WTC11 (cell line): ENCODE data around the gene RASL12. TPM values are rescaled to one million over a fixed set of nuclear protein-coding genes. Genes with fewer than 3 reads are reported as not detected.

ENCODE experiments used
- ATAC-seq: fragments of 200-7000 bp; cut with Tn5 transposase; 2 replicates; pipeline ENCODE4 v1.10.0; 2021; ENCODE audit warnings: mild to moderate bottlenecking, moderate library complexity
- CTCF ChIA-PET: fragments of 300-600 bp; sonication (Branson Sonifier 250); formaldehyde crosslinking; loops from one replicate; lab custom pipeline; 2021; ENCODE audit warnings: antibody characterized with exemption; lab: Charles Lee
- POLR2A ChIA-PET: fragments of 350-600 bp; sonication (Branson Sonifier 250); formaldehyde crosslinking; loops from one replicate; lab custom pipeline; 2021; ENCODE audit warnings: antibody characterized with exemption; lab: Charles Lee
- DNase-seq: peaks from one replicate; pipeline ENCODE4 v3.0.0; 2021; ENCODE audit warnings: low spot score
- H3K27ac Mint-ChIP-seq: 2 replicates; pipeline ENCODE4 v1.8.0; 2021; ENCODE audit warnings: mixed read lengths
- H3K27me3 Mint-ChIP-seq: 2 replicates; pipeline ENCODE4 v1.8.0; 2021; ENCODE audit warnings: low read depth, mild to moderate bottlenecking, moderate library complexity, mixed read lengths
- H3K36me3 Mint-ChIP-seq: 2 replicates; pipeline ENCODE4 v1.8.0; 2021; ENCODE audit warnings: mixed read lengths
- H3K4me1 Mint-ChIP-seq: 2 replicates; pipeline ENCODE4 v1.8.0; 2022; ENCODE audit warnings: mixed read lengths
- H3K4me3 Mint-ChIP-seq: 2 replicates; pipeline ENCODE4 v1.8.0; 2021; ENCODE audit warnings: mild to moderate bottlenecking, moderate library complexity, mixed read lengths
- H3K9me3 Mint-ChIP-seq: 2 replicates; pipeline ENCODE4 v1.8.0; 2021; ENCODE audit warnings: mixed read lengths
- ATF3 ChIP-seq: sonication (generic); formaldehyde crosslinking; conservative IDR thresholded peaks from 2 replicates; pipeline ENCODE4 v1.8.1; 2022; ENCODE audit warnings: mild to moderate bottlenecking, missing genetic modification reagents
- ATF6 ChIP-seq: sonication (generic); formaldehyde crosslinking; IDR thresholded peaks from 2 replicates; pipeline ENCODE4 v1.8.1; 2023; ENCODE audit warnings: mild to moderate bottlenecking, missing genetic modification reagents
- CDX4 ChIP-seq: fragments of 250-450 bp; sonication (Bioruptor Pico); IDR thresholded peaks from 2 replicates; pipeline ENCODE4 v1.9.0; 2021; ENCODE audit warnings: moderate library complexity, mild to moderate bottlenecking, inconsistent platforms, borderline replicate concordance
- CREM ChIP-seq: sonication (generic); formaldehyde crosslinking; IDR thresholded peaks from 2 replicates; pipeline ENCODE4 v1.8.1; 2022; ENCODE audit warnings: mild to moderate bottlenecking, missing genetic modification reagents, moderate library complexity
- ERG ChIP-seq: fragments of 250-450 bp; sonication (Bioruptor Pico); IDR thresholded peaks from 2 replicates; pipeline ENCODE4 v1.8.0; 2021; ENCODE audit warnings: mild to moderate bottlenecking
- JUN ChIP-seq: sonication (generic); formaldehyde crosslinking; IDR thresholded peaks from 2 replicates; pipeline ENCODE4 v1.8.0; 2023; ENCODE audit warnings: mild to moderate bottlenecking, missing genetic modification reagents
- MYBL2 ChIP-seq: sonication (generic); formaldehyde crosslinking; IDR thresholded peaks from 2 replicates; pipeline ENCODE4 v1.8.1; 2023; ENCODE audit warnings: mild to moderate bottlenecking, moderate library complexity, missing genetic modification reagents
- NFE2L1 ChIP-seq: sonication (generic); formaldehyde crosslinking; IDR thresholded peaks from 2 replicates; pipeline ENCODE4 v1.8.1; 2023; ENCODE audit warnings: missing genetic modification reagents
- TCF7 ChIP-seq: sonication (generic); formaldehyde crosslinking; IDR thresholded peaks from 2 replicates; pipeline ENCODE4 v1.8.0; 2022; ENCODE audit warnings: mild to moderate bottlenecking, low read depth, missing genetic modification reagents, moderate library complexity
- TP53 ChIP-seq: sonication (generic); formaldehyde crosslinking; IDR thresholded peaks from 2 replicates; pipeline ENCODE4 v1.8.1; 2023; ENCODE audit warnings: mild to moderate bottlenecking, missing genetic modification reagents
- ZNF232 ChIP-seq: sonication (generic); formaldehyde crosslinking; IDR thresholded peaks from 2 replicates; pipeline ENCODE4 v1.8.0; 2022; ENCODE audit warnings: mild to moderate bottlenecking, missing genetic modification reagents
- ZSCAN18 ChIP-seq: fragments of 250-450 bp; sonication (Bioruptor Pico); IDR thresholded peaks from 2 replicates; pipeline ENCODE4 v2.1.2; 2022; ENCODE audit warnings: mild to moderate bottlenecking, moderate library complexity
- total RNA-seq: library from RNA; stranded (reverse); gene quantifications from 3 replicates; pipeline ENCODE4 v1.2.3, GENCODE V29; 2021

Gene RASL12
- total RNA-seq, 1 experiment from 2014 or later: 5.6 TPM

GRCh38 chr15:65067645-65068402, at the start of gene RASL12 (continued):
- TF ChIP-seq ERG (no peak), NFE2L1 (CRISPR knock-in tag) (no peak), ATF6 (CRISPR knock-in tag) (no peak)

GRCh38 chr15:65115542-65115941, 47.8 kb upstream of the RASL12 start:
- no peak overlapping the region for H3K27ac Mint-ChIP-seq
- no peaks in the 10 kb centered on the region for H3K27me3 Mint-ChIP-seq
- no peak for TF ChIP-seq MYBL2 (CRISPR knock-in tag)
- no peak for TF ChIP-seq CDX4
- TF ChIP-seq TP53 (CRISPR knock-in tag): no peak
- TF ChIP-seq JUN (CRISPR knock-in tag): no peak
- no peak for TF ChIP-seq ATF3 (CRISPR knock-in tag)
- TF ChIP-seq, all 79 proteins: peak for 0
- DNase-seq (no peak), ATAC-seq (no peak)
- peaks cover 28% of the 10 kb centered on the region for H3K36me3 Mint-ChIP-seq
- no peaks in the 10 kb centered on the region for H3K9me3 Mint-ChIP-seq
- H3K4me1 Mint-ChIP-seq: no peaks in the 10 kb centered on the region
- no peak overlapping the region for H3K4me3 Mint-ChIP-seq
- CTCF ChIA-PET: interaction anchor here (1.1 to 1.4 kb wide), 2 partner anchors 14 to 82 kb away, joined by 3 to 7 read pairs; no protein-coding TSS in a partner anchor
- POLR2A ChIA-PET: no interaction called here

- H3K36me3 Mint-ChIP-seq: peaks cover 28% of the 10 kb centered on the region
- ChIA-PET POLR2A (no interaction called here), CTCF (interaction anchor here (1.1 to 1.4 kb wide), 2 partner anchors 13 to 81 kb away, joined by 3 to 7 read pairs; no protein-coding TSS in a partner anchor)
- no peak for DNase-seq
- TF ChIP-seq TCF7 (no peak), TP53 (CRISPR knock-in tag) (no peak), ZNF232 (CRISPR knock-in tag) (no peak), ZSCAN18 (CRISPR knock-in tag) (no peak), CREM (no peak), ATF3 (CRISPR knock-in tag) (no peak)
- no peak for ATAC-seq
- H3K4me1 Mint-ChIP-seq: no peaks in the 10 kb centered on the region
- H3K27ac Mint-ChIP-seq: no peak within 1 kb of the TSS
- H3K4me3 Mint-ChIP-seq: no peak within 1 kb of the TSS
- no peaks in the 10 kb centered on the region for H3K9me3 Mint-ChIP-seq
- no peaks in the 10 kb centered on the region for H3K27me3 Mint-ChIP-seq
These were observed 47.3 kb upstream of the RASL12 start, which contains the start of gene UBAP1L for GRCh38 chr15:65115086-65115485. TSS of gene UBAP1L (minus strand) at chr15:65115200. CDS start at chr15:65106215, 8,985 bp downstream.
